ENCODE results near the gene LIG3.

LIG3 gene

GRCh38 chr17:34979153-34979552, 1.2 kb upstream of the LIG3 start:
- H3K4me3 Mint-ChIP-seq = peak overlapping the region; percentile 49 to 77 (median 62)
- TF ChIP-seq CTCF (IDR thresholded peaks at IDR 0.05; ENCODE audit: unreplicated experiment in 3 of 3) = no peak
- H3K9me3 Mint-ChIP-seq = no peaks in the 10 kb centered on the region
- peak overlapping the region in 2 of 3 experiments; percentile 60 to 98 for H3K27ac Mint-ChIP-seq
- no peaks in the 10 kb centered on the region for H3K27me3 Mint-ChIP-seq (ENCODE audit: low read depth)
- H3K4me1 Mint-ChIP-seq = peaks cover 38% of the 10 kb centered on the region
- peaks cover 10% of the 10 kb centered on the region for H3K36me3 Mint-ChIP-seq (ENCODE audit: low read depth)

GRCh38 chr17:34979650-34980352, 511 bp upstream of the LIG3 start:
- peak overlapping the region; percentile 91 to 97 (median 91) for H3K4me3 Mint-ChIP-seq
- H3K4me1 Mint-ChIP-seq = peaks cover 40% of the 10 kb centered on the region
- TF ChIP-seq CTCF (IDR thresholded peaks at IDR 0.05; ENCODE audit: unreplicated experiment in 3 of 3) = no peak
- peak overlapping the region; percentile 94 to 98 (median 98) for H3K27ac Mint-ChIP-seq
- H3K9me3 Mint-ChIP-seq = no peaks in the 10 kb centered on the region
- no peaks in the 10 kb centered on the region for H3K27me3 Mint-ChIP-seq (ENCODE audit: low read depth)
- H3K36me3 Mint-ChIP-seq (ENCODE audit: low read depth) = peaks cover 10% of the 10 kb centered on the region

- H3K4me3 Mint-ChIP-seq = peak overlapping the region; percentile 91 to 97 (median 96)
- no peaks in the 10 kb centered on the region for H3K27me3 Mint-ChIP-seq (ENCODE audit: low read depth)
Observed at GRCh38 chr17:34980681-34981537, 597 bp downstream of the LIG3 start.

GRCh38 chr17:34981538-34982241, 1.4 kb downstream of the LIG3 start:
- H3K36me3 Mint-ChIP-seq (ENCODE audit: low read depth) = peaks cover 28% of the 10 kb centered on the region
- peak overlapping the region; percentile 89 to 96 (median 91) for H3K4me3 Mint-ChIP-seq
- no peaks in the 10 kb centered on the region for H3K27me3 Mint-ChIP-seq (ENCODE audit: low read depth)
- no peaks in the 10 kb centered on the region for H3K9me3 Mint-ChIP-seq
- H3K27ac Mint-ChIP-seq = peak overlapping the region; percentile 98 to 99 (median 99)
- TF ChIP-seq CTCF (IDR thresholded peaks at IDR 0.05; ENCODE audit: unreplicated experiment in 3 of 3) = no peak
- H3K4me1 Mint-ChIP-seq = peaks cover 40% of the 10 kb centered on the region

More at GRCh38 chr17:34980681-34981537, 597 bp downstream of the LIG3 start:
- Mint-ChIP-seq H3K4me1 (peaks cover 40% of the 10 kb centered on the region), H3K36me3 (ENCODE audit: low read depth) (peaks cover 20% of the 10 kb centered on the region), H3K27ac (peak overlapping the region; percentile 98 to 99 (median 99)), H3K9me3 (no peaks in the 10 kb centered on the region)
- peak; percentile 35 to 53 (median 39) for TF ChIP-seq CTCF (IDR thresholded peaks at IDR 0.05; ENCODE audit: unreplicated experiment in 3 of 3)

GRCh38 chr17:34987232-34987631, 6.9 kb downstream of the LIG3 start:
- Mint-ChIP-seq H3K4me1 (peaks cover 17% of the 10 kb centered on the region), H3K4me3 (no peak overlapping the region), H3K36me3 (ENCODE audit: low read depth) (peaks cover 74% of the 10 kb centered on the region), H3K27ac (no peak overlapping the region), H3K9me3 (no peaks in the 10 kb centered on the region), H3K27me3 (ENCODE audit: low read depth) (no peaks in the 10 kb centered on the region)
- no peak for TF ChIP-seq CTCF (IDR thresholded peaks at IDR 0.05; ENCODE audit: unreplicated experiment in 3 of 3)

Measured in nephron (organoid).